ENCODE data around the gene KPTN.

- TF ChIP-seq CTCF (IDR thresholded peaks at IDR 0.05 in 2 of 3, conservative IDR thresholded peaks at IDR 0.05 in 1 of 3; ENCODE audit: borderline replicate concordance in 1 of 3, insufficient read depth in 1 of 3, low read depth in 2 of 3, low read length in 2 of 3) (no peak), REST (IDR thresholded peaks at IDR 0.05; ENCODE audit: low read depth) (no peak), POLR2A (IDR thresholded peaks at IDR 0.05; ENCODE audit: borderline replicate concordance, extremely low read depth, insufficient read depth, insufficient read length) (no peak), MAX (IDR thresholded peaks at IDR 0.05) (no peak), EZH2 (IDR thresholded peaks at IDR 0.05) (no peak), POLR2AphosphoS5 (IDR thresholded peaks at IDR 0.05; ENCODE audit: low read depth, low read length) (no peak)
Observed at GRCh38 chr19:47435883-47436417, 48.1 kb downstream of the KPTN start.

All from HCT116 (cell line).